Omental fat pad (tissue), 4 donors: ENCODE results near the gene ATOX1. TPM values are rescaled to one million over a fixed set of nuclear protein-coding genes. Genes with fewer than 3 reads are reported as not detected.

Source experiments
- ATAC-seq: fragments of 150-250 bp; one replicate; pipeline ENCODE4 v1.9.1; 2016; ENCODE audit warnings: mild to moderate bottlenecking, moderate library complexity; ENCODE audit not compliant: low FRiP score
- DNase-seq: peaks from one replicate; pipeline ENCODE4 v3.0.0-alpha.2; 2019; ENCODE audit warnings: low spot score
- total RNA-seq, 4 donors: library from RNA; depleted of rRNA; stranded (reverse); fragments of >200 nt; gene quantifications; one replicate each; pipeline ENCODE4 v1.1.0, GENCODE V29; 2016
- TF ChIP-seq, protein P1 (sequence below), 3 donors: fragments of 450-650 bp; IDR thresholded peaks; one replicate each; pipeline ENCODE4 v1.5.1; 2016 to 2017; ENCODE audit warnings: antibody characterized with exemption in 3 of 3, mild to moderate bottlenecking in 3 of 3, moderate library complexity in 2 of 3

ATOX1 gene
- total RNA-seq, 4 donors from 2014 or later: 81.5 to 162 (median 109) TPM

- DNase-seq: no peak
- TF ChIP-seq, protein P1, sequence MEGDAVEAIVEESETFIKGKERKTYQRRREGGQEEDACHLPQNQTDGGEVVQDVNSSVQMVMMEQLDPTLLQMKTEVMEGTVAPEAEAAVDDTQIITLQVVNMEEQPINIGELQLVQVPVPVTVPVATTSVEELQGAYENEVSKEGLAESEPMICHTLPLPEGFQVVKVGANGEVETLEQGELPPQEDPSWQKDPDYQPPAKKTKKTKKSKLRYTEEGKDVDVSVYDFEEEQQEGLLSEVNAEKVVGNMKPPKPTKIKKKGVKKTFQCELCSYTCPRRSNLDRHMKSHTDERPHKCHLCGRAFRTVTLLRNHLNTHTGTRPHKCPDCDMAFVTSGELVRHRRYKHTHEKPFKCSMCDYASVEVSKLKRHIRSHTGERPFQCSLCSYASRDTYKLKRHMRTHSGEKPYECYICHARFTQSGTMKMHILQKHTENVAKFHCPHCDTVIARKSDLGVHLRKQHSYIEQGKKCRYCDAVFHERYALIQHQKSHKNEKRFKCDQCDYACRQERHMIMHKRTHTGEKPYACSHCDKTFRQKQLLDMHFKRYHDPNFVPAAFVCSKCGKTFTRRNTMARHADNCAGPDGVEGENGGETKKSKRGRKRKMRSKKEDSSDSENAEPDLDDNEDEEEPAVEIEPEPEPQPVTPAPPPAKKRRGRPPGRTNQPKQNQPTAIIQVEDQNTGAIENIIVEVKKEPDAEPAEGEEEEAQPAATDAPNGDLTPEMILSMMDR (IDR thresholded peaks at IDR 0.05): no peak
- ATAC-seq: no peak
Measured at GRCh38 chr5:151779531-151780125, 21.2 kb upstream of the ATOX1 start.

DNA sequence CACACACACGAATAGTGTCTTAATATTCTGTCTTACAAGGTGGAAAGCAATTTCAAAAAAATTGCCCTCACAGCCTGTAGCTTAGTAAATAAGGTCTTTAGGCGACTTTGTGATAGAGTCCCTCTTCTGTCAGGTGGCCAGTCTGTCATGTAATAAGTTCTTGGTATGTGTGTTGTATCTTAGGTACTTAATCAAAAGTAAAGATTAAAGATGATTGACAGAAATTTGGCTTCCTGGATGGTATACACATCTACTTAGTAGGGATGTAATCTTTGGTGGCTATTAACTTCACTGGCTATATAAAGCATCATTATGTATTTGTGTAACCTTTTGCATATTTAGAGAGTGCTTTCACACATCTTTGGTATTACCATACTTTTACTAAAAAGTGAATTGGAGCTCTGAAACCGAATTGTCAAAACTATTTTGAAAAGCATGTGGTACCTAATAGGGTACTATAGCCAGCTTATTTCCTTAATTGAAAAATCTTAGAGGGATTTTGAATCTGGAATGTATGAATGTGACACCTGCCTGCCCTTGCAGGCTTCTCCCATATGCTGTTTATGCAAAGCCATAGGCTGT is 16.7 kb upstream of the ATOX1 start:
- no peak for ATAC-seq
- TF ChIP-seq, protein P1 (IDR thresholded peaks at IDR 0.05): no peak
- no peak for DNase-seq

DNA sequence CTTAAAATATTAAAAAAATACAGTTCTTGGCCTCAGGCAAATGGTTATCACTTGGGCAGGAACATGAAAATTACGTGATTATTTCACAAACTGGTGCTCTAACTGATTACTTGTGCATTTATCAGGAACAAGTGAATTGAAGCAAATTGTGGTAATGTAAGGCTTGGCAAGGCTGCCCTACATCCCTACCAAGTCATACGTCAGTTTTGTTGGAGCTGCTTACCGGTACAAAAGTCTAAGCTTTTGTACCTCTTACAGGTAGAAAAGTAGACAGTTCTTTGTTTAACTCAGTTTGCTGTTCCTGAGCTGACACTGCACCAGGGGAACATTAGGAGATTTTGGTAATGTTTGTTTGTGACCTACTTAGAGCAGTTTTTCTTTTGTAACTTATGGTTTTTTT is 15.5 kb upstream of the ATOX1 start:
- DNase-seq (no peak), ATAC-seq (no peak)
- TF ChIP-seq, protein P1 (IDR thresholded peaks at IDR 0.05): no peak

DNA sequence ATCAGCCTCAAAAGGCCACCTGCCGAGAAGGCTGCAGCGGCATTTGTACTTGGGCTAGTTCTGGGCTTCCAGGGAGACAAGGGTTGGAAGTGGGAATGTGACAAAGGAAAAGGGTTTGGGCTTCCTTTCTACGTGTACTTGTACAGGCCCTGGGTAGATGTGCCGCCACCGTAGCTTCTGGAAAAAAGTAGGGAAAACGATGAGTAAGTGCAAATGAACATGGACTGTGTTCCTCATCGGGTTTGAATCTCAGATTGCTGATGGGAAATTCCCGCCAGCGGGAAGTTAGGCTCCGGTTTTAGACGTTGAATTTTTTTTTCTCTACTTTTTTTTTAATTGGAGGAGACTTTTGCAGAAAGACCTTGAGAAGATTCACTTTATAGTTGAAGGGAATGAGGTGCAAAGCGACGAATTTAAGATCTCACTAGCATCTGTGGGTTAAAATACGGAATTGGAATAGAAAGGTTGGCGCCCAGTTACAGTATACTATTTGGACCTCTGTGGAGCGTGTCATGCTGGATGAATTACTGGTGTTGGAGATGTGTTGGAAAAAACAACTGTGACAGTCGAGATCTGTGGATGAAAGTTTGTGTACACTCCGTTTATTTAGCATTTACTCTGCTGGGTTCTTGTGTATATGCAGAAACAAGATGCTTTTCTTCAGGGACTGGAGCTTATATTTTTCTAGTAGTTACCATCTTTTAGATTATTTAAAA is 14.6 kb upstream of the ATOX1 start:
- DNase-seq: no peak
- TF ChIP-seq, protein P1 (IDR thresholded peaks at IDR 0.05): no peak
- ATAC-seq: no peak

GRCh38 chr5:151772029-151772845 is 13.8 kb upstream of the ATOX1 start:
- ATAC-seq (peak; percentile 3), DNase-seq (no peak)
- TF ChIP-seq, protein P1 (IDR thresholded peaks at IDR 0.05): no peak

DNA sequence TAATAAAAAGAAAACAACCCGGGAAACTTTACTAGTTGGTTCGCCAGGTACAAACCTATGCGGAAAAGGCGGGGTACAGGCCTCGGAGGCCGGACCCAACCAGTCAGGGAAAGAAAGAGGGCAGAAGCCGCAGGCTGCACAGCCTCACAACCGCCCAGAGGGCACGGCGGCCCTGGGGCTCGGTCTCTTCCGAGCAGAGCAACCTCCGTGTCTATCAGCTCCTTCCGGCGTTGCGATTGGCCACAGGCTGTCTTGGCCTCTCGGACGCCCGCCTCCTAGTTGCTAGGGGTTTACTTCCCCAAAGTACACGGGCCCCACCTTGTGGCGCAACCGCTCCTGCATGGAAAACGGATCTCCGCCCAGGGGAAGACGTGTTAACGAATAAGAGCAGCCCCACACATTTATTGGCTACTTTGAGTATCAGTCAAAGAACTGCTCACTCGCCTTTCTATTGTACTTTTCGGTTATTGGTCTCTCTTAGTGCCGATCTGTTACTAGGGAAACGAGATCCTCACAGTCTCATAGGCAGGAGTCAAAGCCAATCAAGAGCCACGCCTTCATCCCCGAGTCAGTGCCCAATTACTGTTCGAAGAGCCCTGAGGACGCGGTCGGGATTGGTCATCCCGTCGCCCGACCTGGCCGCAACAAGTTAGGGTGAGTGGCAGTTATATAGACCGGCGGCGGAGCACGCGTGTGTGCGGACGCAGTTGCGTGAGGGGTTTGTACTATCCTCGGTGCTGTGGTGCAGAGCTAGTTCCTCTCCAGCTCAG is 13.0 kb upstream of the ATOX1 start, which contains the start of gene G3BP1:
G3BP1 (plus strand) TSS at position 696 of the 770 bp plus-strand sequence. CDS start 14,667 bp downstream, outside the sequence.
- ATAC-seq (peak; percentile 95), DNase-seq (peak; percentile 98)
- TF ChIP-seq, protein P1 (IDR thresholded peaks at IDR 0.05): peak in 1 of 3 donors; percentile 6
